Endothelial cell (in vitro differentiated cells): ENCODE data around the gene SORL1-AS1.

Experiments used
- DNase-seq: peaks from one replicate; pipeline ENCODE4 v3.0.0; 2021; ENCODE audit warnings: low spot score
- H3K27ac Mint-ChIP-seq: one replicate; pipeline ENCODE4 v1.8.0; 2021; ENCODE audit warnings: mixed read lengths, inconsistent platforms; ENCODE audit not compliant: unreplicated experiment
- H3K27me3 Mint-ChIP-seq: one replicate; pipeline ENCODE4 v1.8.0; 2021; ENCODE audit warnings: mild to moderate bottlenecking, moderate library complexity, mixed read lengths, inconsistent platforms; ENCODE audit not compliant: unreplicated experiment
- H3K36me3 Mint-ChIP-seq: one replicate; pipeline ENCODE4 v1.8.0; 2021; ENCODE audit warnings: mild to moderate bottlenecking, low read depth, mixed read lengths, inconsistent platforms; ENCODE audit not compliant: unreplicated experiment
- H3K4me1 Mint-ChIP-seq: one replicate; pipeline ENCODE4 v1.8.0; 2021; ENCODE audit warnings: mild to moderate bottlenecking, mixed read lengths, inconsistent platforms; ENCODE audit not compliant: unreplicated experiment
- H3K4me3 Mint-ChIP-seq: one replicate; pipeline ENCODE4 v1.8.0; 2021; ENCODE audit warnings: mild to moderate bottlenecking, mixed read lengths, inconsistent platforms; ENCODE audit not compliant: unreplicated experiment
- H3K9me3 Mint-ChIP-seq: one replicate; pipeline ENCODE4 v1.8.0; 2021; ENCODE audit warnings: mixed read lengths, inconsistent platforms; ENCODE audit not compliant: unreplicated experiment
- CTCF ChIP-seq: fragments of 200-600 bp; sonication (generic); IDR thresholded peaks from one replicate; pipeline ENCODE4 v1.5.0; 2021; ENCODE audit warnings: antibody characterized with exemption; ENCODE audit not compliant: unreplicated experiment

Gene SORL1-AS1

GRCh38 chr11:121441521-121441920 lies 11.2 kb downstream of the SORL1-AS1 start:
- H3K27me3 Mint-ChIP-seq, result peaks cover 4% of the 10 kb centered on the region
- no peaks in the 10 kb centered on the region for H3K9me3 Mint-ChIP-seq
- DNase-seq, result no peak
- no peak overlapping the region for H3K4me3 Mint-ChIP-seq
- H3K27ac Mint-ChIP-seq, result no peak overlapping the region
- peaks cover 22% of the 10 kb centered on the region for H3K4me1 Mint-ChIP-seq
- TF ChIP-seq CTCF, result no peak
- no peaks in the 10 kb centered on the region for H3K36me3 Mint-ChIP-seq

GRCh38 chr11:121439759-121440158 lies 13.0 kb downstream of the SORL1-AS1 start:
- Mint-ChIP-seq H3K27me3 (peaks cover 4% of the 10 kb centered on the region), H3K27ac (no peak overlapping the region), H3K4me3 (no peak overlapping the region), H3K4me1 (peaks cover 20% of the 10 kb centered on the region), H3K9me3 (no peaks in the 10 kb centered on the region), H3K36me3 (no peaks in the 10 kb centered on the region)
- TF ChIP-seq CTCF, result no peak
- DNase-seq, result no peak

DNA sequence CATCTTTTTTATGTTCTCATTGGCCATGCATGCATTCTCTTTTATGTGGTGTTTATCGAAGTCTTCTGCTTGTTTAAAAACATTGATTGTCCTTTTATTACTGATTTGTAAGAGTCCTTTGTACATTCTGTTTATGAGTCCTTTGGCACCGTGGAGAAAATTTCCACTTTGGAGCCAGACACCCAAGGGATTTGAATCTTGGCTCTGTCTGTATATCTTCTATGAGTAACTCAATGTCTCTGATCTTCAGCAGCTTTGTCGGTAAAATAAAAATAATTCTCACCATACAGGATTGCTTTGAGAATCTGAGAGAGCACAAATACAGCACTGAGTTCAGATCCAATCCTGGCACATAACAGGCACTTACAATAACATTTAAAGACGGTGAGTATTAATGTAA lies 13.4 kb downstream of the SORL1-AS1 start:
- Mint-ChIP-seq H3K36me3 (no peaks in the 10 kb centered on the region), H3K4me3 (no peak overlapping the region), H3K9me3 (no peaks in the 10 kb centered on the region), H3K27ac (no peak overlapping the region), H3K4me1 (peaks cover 20% of the 10 kb centered on the region), H3K27me3 (peaks cover 4% of the 10 kb centered on the region)
- no peak for DNase-seq
- no peak for TF ChIP-seq CTCF

- peak overlapping the region; percentile 45 for H3K27ac Mint-ChIP-seq
- peaks cover 4% of the 10 kb centered on the region for H3K27me3 Mint-ChIP-seq
- H3K9me3 Mint-ChIP-seq, result no peaks in the 10 kb centered on the region
- no peak for DNase-seq
- peaks cover 18% of the 10 kb centered on the region for H3K4me1 Mint-ChIP-seq
- no peak overlapping the region for H3K4me3 Mint-ChIP-seq
- no peaks in the 10 kb centered on the region for H3K36me3 Mint-ChIP-seq
- TF ChIP-seq CTCF, result no peak
These were observed 15.1 kb downstream of the SORL1-AS1 start for GRCh38 chr11:121437686-121438078.

DNA sequence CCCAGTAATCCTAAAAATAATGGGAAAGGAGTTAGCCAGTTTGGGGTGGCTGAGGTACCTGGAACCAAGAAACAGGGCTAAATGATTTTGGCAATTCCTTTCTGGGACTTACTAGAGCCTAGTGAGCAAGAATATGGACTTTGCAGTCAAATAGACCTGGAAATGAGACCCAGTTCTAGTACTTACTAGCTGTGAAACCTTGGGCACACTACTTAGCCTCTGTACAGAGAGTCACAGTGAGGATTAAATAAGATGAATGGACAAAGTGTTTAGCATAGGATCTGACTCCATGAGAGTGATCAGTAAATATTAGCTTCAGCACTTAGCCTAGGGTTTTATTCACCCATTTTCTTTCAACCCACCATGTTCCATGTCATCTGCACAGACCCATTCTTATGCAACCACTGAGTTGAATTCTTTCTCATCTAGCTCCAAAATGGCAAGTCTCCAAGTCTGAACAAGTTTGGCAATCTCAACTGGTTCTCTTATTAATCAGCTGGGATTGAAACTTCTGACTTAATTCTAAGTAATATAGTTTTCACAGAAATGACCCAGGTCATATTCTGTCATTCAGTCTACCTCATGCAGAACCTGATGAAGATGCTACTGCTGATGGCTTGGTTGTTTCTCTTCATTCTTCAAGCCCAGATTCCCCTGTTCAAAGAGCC lies 15.6 kb downstream of the SORL1-AS1 start:
- H3K27me3 Mint-ChIP-seq, result peaks cover 4% of the 10 kb centered on the region
- no peaks in the 10 kb centered on the region for H3K36me3 Mint-ChIP-seq
- TF ChIP-seq CTCF, result no peak
- no peak overlapping the region for H3K4me3 Mint-ChIP-seq
- no peak overlapping the region for H3K27ac Mint-ChIP-seq
- H3K4me1 Mint-ChIP-seq, result peaks cover 18% of the 10 kb centered on the region
- no peaks in the 10 kb centered on the region for H3K9me3 Mint-ChIP-seq
- no peak for DNase-seq
